ENCODE measurements around the gene PLEKHA6.

Gene PLEKHA6

GRCh38 chr1:204377800-204378668 is 18.3 kb upstream of the PLEKHA6 start:
- no peak for DNase-seq

- no peak for DNase-seq
These were observed 17.4 kb upstream of the PLEKHA6 start for GRCh38 chr1:204376919-204377799.

DNA sequence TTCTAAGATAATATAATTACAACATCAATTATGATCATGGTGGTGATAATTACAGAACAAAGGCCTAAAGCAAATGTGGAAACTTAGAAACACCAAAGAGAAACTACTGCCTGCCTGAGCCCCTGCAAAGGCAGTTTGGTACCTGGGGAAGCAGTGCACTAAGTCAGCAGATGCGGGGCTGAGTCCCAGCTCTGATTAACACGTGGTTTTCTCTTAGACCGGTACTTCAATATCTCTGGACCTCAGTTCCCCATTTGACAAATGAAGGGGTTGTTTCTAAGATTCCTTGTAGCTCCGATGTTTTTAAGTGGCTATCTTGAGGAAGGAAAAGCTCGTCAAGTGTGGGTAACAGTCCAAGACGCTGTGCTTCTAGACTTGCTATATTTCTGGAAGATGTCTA is 16.7 kb upstream of the PLEKHA6 start:
- no peak for DNase-seq

DNA sequence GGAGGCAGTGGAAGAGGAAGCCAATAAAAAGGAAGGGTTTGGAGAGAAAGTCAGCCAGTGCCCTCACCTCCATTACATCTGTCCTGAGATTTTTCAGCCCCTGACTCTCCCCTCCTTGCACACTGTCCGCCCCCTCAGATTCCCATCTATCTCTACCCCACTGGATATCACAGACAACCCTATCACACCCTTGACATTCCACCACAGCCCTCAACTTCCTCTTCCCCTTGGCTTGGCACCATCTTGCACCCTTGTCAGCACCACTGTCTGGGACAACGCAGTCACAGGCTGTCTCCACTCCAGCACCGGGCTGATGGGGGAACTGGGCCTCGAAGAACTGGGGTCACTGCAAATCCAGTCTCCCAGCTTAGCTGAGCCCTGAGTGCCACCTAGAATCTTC is 14.2 kb upstream of the PLEKHA6 start:
- no peak for DNase-seq

GRCh38 chr1:204370176-204370575 is 10.4 kb upstream of the PLEKHA6 start:
- no peak for DNase-seq

DNA sequence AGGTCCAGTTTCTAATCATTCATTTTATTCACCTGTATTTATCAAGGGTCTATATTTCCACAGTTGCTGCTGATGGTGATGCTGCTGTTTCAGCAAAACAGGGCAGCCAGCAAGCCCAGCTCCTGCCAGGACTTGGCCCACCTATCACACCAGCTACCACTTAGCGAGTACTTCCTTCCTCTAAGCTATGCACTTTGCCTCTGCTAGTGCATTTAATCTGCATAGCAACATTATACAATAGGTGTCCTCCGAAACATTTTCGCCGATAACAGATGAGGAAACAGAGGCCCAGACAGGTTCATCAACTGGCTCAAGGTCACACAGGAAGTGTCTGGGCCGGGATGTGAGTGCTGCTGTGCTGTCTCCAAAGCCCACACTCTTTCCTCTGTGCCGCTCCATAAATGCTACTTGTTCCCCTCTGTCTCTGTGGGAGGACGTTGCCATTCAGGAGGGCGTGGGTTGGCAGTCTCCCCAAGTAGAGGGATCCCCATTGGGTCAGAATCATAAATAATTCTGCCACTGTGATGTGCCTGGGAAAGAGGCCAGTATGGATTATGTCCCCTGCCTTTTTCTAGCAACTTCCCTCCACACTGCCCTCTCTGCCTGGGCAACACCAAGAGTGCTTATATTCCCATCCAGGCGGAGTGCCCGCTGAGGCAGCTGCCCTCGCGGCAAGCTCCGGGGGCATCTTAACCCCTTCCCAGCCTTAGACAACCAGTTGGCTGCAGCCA is 9.4 kb upstream of the PLEKHA6 start:
- DNase-seq, result peak; percentile 19

DNA sequence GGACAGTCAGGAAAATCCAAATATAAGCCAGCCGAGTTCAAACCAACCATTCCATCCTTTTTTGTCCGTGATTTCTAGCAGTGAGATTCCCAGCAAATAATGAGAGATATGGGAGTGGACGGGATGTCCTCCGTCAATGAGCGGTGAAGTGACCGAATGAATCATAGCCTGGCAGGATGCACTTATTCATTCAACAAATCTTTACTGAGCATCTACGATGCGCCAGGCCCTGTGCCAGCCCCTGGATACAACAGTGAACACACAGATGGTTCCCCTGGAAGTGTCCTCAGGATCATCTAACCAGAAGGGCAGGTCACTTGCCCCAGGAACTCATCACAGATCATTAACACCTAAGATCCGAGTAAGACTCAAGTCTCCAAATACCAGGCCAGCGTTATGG is 8.2 kb upstream of the PLEKHA6 start:
- no peak for DNase-seq

- DNase-seq, result no peak
These were observed 7.6 kb upstream of the PLEKHA6 start for GRCh38 chr1:204367193-204367858.

- no peak for DNase-seq
These were observed 7.0 kb upstream of the PLEKHA6 start for GRCh38 chr1:204366759-204367158.

GRCh38 chr1:204363335-204364114 is 3.8 kb upstream of the PLEKHA6 start:
- peak; percentile 81 for DNase-seq

DNA sequence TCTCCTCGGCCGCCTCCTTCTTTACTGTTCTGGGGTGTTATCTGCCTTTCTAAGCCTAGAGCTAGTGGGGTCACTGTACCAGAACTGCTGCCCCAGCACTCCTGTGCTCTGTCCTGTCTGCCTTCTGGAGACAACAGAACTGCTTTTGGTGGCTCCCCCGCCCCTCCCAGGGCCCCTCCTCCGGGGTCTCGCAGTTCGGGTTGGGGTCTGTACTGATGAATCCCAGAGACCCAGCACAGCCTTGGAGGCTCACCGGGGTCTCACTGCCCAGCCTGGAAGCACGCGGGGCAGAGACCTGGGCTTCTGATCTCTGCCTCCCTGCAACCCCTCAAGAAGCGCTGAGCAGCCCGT is 3.2 kb upstream of the PLEKHA6 start:
- no peak for DNase-seq

DNA sequence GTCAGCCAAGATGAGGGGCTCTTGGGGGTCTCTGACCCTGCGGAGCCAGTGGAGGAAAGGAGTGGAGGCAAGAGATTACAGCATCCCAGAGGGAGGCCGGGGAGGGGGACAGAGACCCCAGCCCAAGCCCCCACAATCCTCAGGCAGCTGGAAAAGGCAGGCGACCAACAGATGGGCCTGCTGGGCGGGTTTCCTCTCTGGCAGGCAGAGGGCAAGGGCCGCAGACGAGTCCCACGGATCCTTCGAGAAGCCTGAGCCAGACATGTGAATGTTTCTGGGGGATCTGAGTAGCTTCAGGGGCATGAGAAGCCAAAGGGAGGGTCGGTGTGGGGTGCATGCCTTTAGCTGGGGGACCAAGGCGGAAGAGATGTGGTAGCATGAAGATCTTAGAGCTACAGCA is 2.1 kb upstream of the PLEKHA6 start:
- no peak for DNase-seq

GRCh38 chr1:204361341-204361771 is 1.6 kb upstream of the PLEKHA6 start:
- peak; percentile 72 for DNase-seq

DNA sequence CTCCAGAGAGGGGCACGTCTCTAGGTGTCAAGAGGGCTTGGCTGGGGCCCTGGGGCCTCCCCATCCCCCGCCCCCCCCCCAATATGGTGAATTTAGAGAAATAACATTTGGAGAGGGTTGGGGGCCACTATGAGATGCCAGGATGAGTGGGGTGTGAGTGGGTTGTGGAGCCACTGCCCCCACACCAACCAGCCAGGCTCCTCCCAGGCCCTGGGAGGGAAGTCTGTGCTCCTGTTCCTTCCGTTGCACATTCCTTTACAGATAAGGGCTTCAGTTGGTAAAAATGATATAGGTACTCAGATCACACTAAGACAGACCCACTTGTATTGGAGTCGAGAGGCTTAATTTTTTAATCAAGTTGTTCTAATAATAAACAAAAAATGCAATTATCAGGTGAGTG is 585 bp upstream of the PLEKHA6 start:
- DNase-seq, result peak; percentile 60

GRCh38 chr1:204359131-204359473 is 627 bp downstream of the PLEKHA6 start:
- no peak for DNase-seq

DNA sequence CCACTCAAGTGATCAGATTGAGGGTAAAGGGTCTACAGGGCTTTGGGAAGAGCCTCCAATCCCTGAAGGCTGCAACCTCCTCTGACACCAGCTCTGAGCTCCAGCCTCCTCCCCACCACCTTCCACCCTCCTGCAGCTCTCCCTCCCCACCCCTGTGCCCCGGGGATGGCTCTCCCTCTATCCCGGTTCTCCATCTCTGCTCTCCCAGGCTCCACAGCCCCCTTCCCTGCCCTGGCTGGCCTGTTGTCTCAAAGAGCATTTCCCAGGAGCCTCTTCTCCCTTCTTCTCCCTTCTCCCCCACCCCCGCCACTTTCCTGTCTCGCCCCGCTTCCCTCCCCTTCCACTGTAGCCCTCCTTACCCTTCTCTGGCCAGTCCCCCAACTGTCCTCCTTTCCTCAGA is 1.1 kb downstream of the PLEKHA6 start:
- DNase-seq, result no peak

GRCh38 chr1:204357551-204358490 is 1.9 kb downstream of the PLEKHA6 start:
- no peak for DNase-seq

- no peak for DNase-seq
These were observed 2.7 kb downstream of the PLEKHA6 start for GRCh38 chr1:204356997-204357396.

DNA sequence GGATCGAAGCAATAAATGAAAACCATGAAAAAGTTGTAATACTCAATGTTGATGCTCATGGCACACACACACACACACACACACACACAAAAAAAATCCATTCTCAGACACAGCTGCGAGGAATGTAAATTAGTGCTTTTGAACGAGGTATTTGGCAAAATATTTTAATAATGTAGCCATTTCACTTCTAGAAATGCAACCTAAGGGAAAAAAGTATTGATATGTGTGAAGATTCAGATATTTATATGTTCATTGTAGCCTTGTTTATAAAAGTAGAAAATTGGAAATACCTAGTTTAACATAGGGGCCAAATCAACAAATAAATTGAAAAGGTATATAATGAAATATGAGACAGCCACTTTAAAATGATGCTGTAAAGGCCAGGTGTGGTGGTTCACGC is 3.8 kb downstream of the PLEKHA6 start:
- no peak for DNase-seq

DNA sequence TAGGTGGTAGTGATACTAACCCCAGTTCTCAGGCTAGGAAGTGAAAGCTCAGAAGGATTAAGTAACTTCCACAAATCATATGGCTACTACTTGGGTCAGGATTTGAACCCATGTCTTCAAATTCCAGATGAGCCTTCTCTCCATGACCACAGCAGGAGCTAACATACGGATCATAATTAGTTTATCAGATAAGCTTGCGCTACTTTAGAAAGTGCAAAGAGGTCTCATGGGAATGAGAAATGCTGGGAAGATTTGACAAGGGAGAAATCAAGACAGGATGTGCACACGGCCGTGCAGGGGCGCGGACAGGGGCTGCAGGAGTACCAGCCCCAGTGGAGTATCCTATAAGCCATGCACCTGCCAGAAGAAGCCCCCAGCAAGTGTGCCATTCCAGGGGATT is 5.2 kb downstream of the PLEKHA6 start:
- no peak for DNase-seq
